ENCODE results near the gene PPP2R2C. TPM values are rescaled to one million over a fixed set of nuclear protein-coding genes. Genes with fewer than 3 reads are reported as not detected.

The PPP2R2C gene
- total RNA-seq, 1 experiment from 2014 or later: 8.1 TPM

DNA sequence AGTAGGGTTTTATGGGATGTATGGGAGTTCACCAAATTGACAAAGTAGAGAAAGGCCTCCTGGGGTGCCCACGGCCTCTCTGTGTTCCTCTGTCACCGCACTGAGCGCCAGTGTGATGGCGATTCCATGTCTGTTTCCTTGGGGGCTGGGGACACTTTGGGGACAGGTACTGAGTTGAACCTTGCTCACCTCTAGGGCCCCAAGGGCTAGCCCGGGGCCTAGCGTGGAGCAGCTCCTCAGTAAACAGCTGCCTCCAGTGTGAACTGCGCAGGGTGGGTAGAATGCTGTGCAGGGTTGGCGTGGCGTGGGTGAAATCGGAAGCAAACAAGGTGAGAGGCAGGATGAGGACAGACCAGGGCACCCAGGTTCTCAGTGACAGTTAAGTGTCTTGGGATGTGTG lies 97.8 kb downstream of the PPP2R2C start:
- H3K9me3 ChIP-seq (ENCODE audit: control insufficient read depth, low read depth, low read length): no peaks in the 10 kb centered on the region
- H4K8ac ChIP-seq (replicated peaks; ENCODE audit: insufficient read length, low read depth, low read length): no peak overlapping the region
- H4K5ac ChIP-seq (ENCODE audit: insufficient read length, low read depth, low read length): no peak overlapping the region
- no peaks in the 10 kb centered on the region for H3K36me3 Mint-ChIP-seq (ENCODE audit: insufficient read depth in 1 of 3, low read depth in 3 of 3)
- no peaks in the 10 kb centered on the region for H3K9me3 Mint-ChIP-seq
- H3K27ac Mint-ChIP-seq: peak overlapping the region in 1 of 3 experiments; percentile 19; a peak in 1 of 7 replicates
- TF ChIP-seq, protein P1, sequence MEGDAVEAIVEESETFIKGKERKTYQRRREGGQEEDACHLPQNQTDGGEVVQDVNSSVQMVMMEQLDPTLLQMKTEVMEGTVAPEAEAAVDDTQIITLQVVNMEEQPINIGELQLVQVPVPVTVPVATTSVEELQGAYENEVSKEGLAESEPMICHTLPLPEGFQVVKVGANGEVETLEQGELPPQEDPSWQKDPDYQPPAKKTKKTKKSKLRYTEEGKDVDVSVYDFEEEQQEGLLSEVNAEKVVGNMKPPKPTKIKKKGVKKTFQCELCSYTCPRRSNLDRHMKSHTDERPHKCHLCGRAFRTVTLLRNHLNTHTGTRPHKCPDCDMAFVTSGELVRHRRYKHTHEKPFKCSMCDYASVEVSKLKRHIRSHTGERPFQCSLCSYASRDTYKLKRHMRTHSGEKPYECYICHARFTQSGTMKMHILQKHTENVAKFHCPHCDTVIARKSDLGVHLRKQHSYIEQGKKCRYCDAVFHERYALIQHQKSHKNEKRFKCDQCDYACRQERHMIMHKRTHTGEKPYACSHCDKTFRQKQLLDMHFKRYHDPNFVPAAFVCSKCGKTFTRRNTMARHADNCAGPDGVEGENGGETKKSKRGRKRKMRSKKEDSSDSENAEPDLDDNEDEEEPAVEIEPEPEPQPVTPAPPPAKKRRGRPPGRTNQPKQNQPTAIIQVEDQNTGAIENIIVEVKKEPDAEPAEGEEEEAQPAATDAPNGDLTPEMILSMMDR (conservative IDR thresholded peaks at IDR 0.05): no peak
- WGBS (ENCODE audit: extremely low coverage, insufficient read length, low lambda C conversion rate): no CpG with 5 or more reads among the region's 10 CpGs
- no peak for DNase-seq
- H3K56ac ChIP-seq (ENCODE audit: insufficient read length, low read depth, low read length): no peak overlapping the region
- no peak overlapping the region for H2BK15ac ChIP-seq (ENCODE audit: low read depth, low read length)
- H4K91ac ChIP-seq (ENCODE audit: insufficient read length, low read depth, low read length): no peak overlapping the region
- H2BK12ac ChIP-seq (ENCODE audit: insufficient read length, low read depth, low read length): no peak overlapping the region
- H3K27me3 ChIP-seq (ENCODE audit: insufficient read depth, low read length): no peaks in the 10 kb centered on the region
- no peak overlapping the region for H3K23ac ChIP-seq (ENCODE audit: insufficient read length, low read depth, low read length)
- no peak overlapping the region for H2BK20ac ChIP-seq (ENCODE audit: low read depth, low read length, poor library complexity, severe bottlenecking)
- no peak overlapping the region for H3K14ac ChIP-seq (ENCODE audit: insufficient read depth, low read length)
- H3K18ac ChIP-seq (ENCODE audit: insufficient read length, low read depth, low read length): no peak overlapping the region
- no peak overlapping the region for H2BK120ac ChIP-seq (ENCODE audit: low read depth, low read length, poor library complexity, severe bottlenecking)
- no peaks in the 10 kb centered on the region for H3K79me2 ChIP-seq (ENCODE audit: insufficient read depth, low read length)
- H3K4me1 ChIP-seq (ENCODE audit: insufficient read depth, low read length): no peaks in the 10 kb centered on the region
- H3K27ac ChIP-seq (ENCODE audit: insufficient read length, low read depth, low read length): no peak overlapping the region
- no peak overlapping the region for H2AFZ ChIP-seq (ENCODE audit: low read length)
- no peak overlapping the region for H2AK5ac ChIP-seq (ENCODE audit: insufficient read length, low read length)
- no peak overlapping the region for H3K4ac ChIP-seq (ENCODE audit: low read depth, low read length)
- peaks cover 2% of the 10 kb centered on the region; the same call in 1 of the 2 replicates for H3K27me3 Mint-ChIP-seq (ENCODE audit: low read depth)
- no peak overlapping the region for H3T11ph ChIP-seq (ENCODE audit: low read length)
- no peak overlapping the region for H3K4me3 Mint-ChIP-seq
- H3K79me1 ChIP-seq (ENCODE audit: insufficient read depth, low read depth, low read length, poor library complexity, severe bottlenecking): no peaks in the 10 kb centered on the region
- H3K4me2 ChIP-seq (ENCODE audit: insufficient read depth, insufficient read length, low read length): no peak overlapping the region
- no peaks in the 10 kb centered on the region for H3K23me2 ChIP-seq (ENCODE audit: insufficient read length, low read depth, low read length, poor library complexity, severe bottlenecking)
- H4K20me1 ChIP-seq (ENCODE audit: control insufficient read depth, insufficient read depth, insufficient read length): no peaks in the 10 kb centered on the region
- H3K9ac ChIP-seq (ENCODE audit: extremely low read depth, insufficient read length, low read length): no peak overlapping the region
- H2BK5ac ChIP-seq (ENCODE audit: insufficient read length, low read length): no peak overlapping the region
- peaks cover 5 to 38% of the 10 kb centered on the region in 2 experiments for H3K4me1 Mint-ChIP-seq

Measured in H9 (cell line).